ENCODE measurements around the gene KRTAP4-11. TPM values are rescaled to one million over a fixed set of nuclear protein-coding genes. Genes with fewer than 3 reads are reported as not detected.
A peak's percentile ranks its signal among the peaks of the same experiment; 100 is the strongest.

KRTAP4-11 gene
- total and polyA plus RNA-seq, 2 of the 4 experiments (the other 2 are of a cell fraction): not detected

DNA sequence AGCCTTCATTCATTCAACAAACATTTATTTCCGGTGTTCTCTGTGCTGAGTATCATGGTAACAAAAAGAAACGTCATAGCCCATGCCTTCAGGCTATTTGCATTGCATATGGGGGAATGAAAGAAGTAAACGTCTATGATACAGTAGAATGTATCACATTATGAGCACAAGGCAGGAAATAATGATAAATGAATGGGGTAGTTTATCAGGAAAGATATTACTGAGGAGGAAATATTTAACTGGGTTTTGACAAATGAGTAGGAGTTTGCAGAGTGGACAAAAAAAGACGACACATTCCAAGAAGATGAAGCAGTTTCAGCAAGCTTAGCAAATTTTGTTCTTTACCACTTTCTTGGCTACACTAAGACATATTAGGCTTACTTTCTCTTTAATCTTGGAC is 35.5 kb downstream of the KRTAP4-11 start:
- ChIA-PET POLR2A (ENCODE audit: unreplicated experiment) (no interaction called here), CTCF (no interaction called here)
- Histone ChIP-seq H3K18ac (ENCODE audit: low read depth, low read length) (peak overlapping the region; percentile 98; the same call in 1 of the 2 replicates), H3K56ac (ENCODE audit: extremely low read depth, insufficient read depth, low read length) (no peak overlapping the region), H3K9me3 (ENCODE audit: control insufficient read depth, insufficient read depth, low read length) (no peaks in the 10 kb centered on the region), H3K14ac (replicated peaks; ENCODE audit: low read depth, low read length) (peak overlapping the region; percentile 37; the same call in 1 of the 2 replicates), H3K23ac (ENCODE audit: low read depth, low read length) (no peak overlapping the region), H2AFZ (replicated peaks; ENCODE audit: low read length, poor library complexity) (no peak overlapping the region), H3K4me1 (ENCODE audit: control insufficient read depth, insufficient read depth, low read length) (no peaks in the 10 kb centered on the region; the same call in 1 of the 2 replicates), H3K4me2 (ENCODE audit: low read depth, low read length) (no peak overlapping the region), H2BK20ac (ENCODE audit: low read depth, low read length) (peak overlapping the region; percentile 61; the same call in 1 of the 2 replicates), H3K4ac (ENCODE audit: low read depth, low read length) (peak overlapping the region; percentile 77; the same call in 1 of the 2 replicates), H2BK120ac (ENCODE audit: low read depth, low read length) (peak overlapping the region; percentile 80), H3K9ac (ENCODE audit: low read depth, low read length) (no peak overlapping the region), H3K36me3 (ENCODE audit: control insufficient read depth, insufficient read depth, low read length) (no peaks in the 10 kb centered on the region), H4K91ac (ENCODE audit: insufficient read depth, low read depth, low read length) (no peak overlapping the region), H4K20me1 (ENCODE audit: insufficient read depth, low read length) (no peaks in the 10 kb centered on the region), H2AK9ac (replicated peaks; ENCODE audit: low read depth, low read length, poor library complexity) (no peak overlapping the region), H3K4me3 (ENCODE audit: insufficient read depth, low read depth, low read length) (no peak overlapping the region), H2AK5ac (ENCODE audit: low read depth, low read length) (no peak overlapping the region), H3K9me1 (ENCODE audit: insufficient read depth, low read length) (no peaks in the 10 kb centered on the region; the same call in 1 of the 2 replicates), H2BK5ac (ENCODE audit: low read depth, low read length, poor library complexity, severe bottlenecking) (peak overlapping the region; percentile 89), H3K27ac (ENCODE audit: insufficient read depth, low read length) (peak overlapping the region; percentile 35), H4K5ac (ENCODE audit: low read depth, low read length) (peak overlapping the region; percentile 95; the same call in 1 of the 2 replicates), H3K27me3 (ENCODE audit: control insufficient read depth, insufficient read depth, low read length) (no peaks in the 10 kb centered on the region), H4K8ac (ENCODE audit: low read depth in 2 of 2, low read length in 2 of 2) (peak overlapping the region; percentile 56 to 70; a peak in 2 of 4 replicates), H2BK15ac (ENCODE audit: low read depth, low read length) (peak overlapping the region; percentile 70; the same call in 1 of the 3 replicates), H3K79me1 (ENCODE audit: low read depth in 1 of 2, low read length in 2 of 2) (no peaks in the 10 kb centered on the region)
- WGBS, 2 experiments (ENCODE audit: extremely low coverage in 2 of 2, insufficient read length in 1 of 2): no CpG with 5 or more reads among the region's 4 CpGs
- in situ Hi-C loops (cut with MboI; ENCODE audit: low sequenced_read_pairs) (no loop called here), intact Hi-C loops (cut with micrococcal nuclease) (no loop called here), dilution Hi-C loops (cut with HindIII; ENCODE audit: low sequenced_read_pairs, unreplicated experiment) (no loop called here)
- no peak for TF ChIP-seq MAZ (IDR thresholded peaks at IDR 0.05; ENCODE audit: borderline replicate concordance, low read depth, low read length)
- TF ChIP-seq, protein P1, sequence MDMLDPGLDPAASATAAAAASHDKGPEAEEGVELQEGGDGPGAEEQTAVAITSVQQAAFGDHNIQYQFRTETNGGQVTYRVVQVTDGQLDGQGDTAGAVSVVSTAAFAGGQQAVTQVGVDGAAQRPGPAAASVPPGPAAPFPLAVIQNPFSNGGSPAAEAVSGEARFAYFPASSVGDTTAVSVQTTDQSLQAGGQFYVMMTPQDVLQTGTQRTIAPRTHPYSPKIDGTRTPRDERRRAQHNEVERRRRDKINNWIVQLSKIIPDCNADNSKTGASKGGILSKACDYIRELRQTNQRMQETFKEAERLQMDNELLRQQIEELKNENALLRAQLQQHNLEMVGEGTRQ (IDR thresholded peaks at IDR 0.05; ENCODE audit: low read depth, low read length): no peak
- peak; percentile 78 for TF ChIP-seq MAFK (IDR thresholded peaks at IDR 0.05; ENCODE audit: low read depth, low read length)
- peak; percentile 31 for ATAC-seq (ENCODE audit: low read depth)
- DNase-seq: peak; percentile 35
- BruUV-seq (replicated peaks): no TSS peak

All from IMR-90 (cell line).